Esophagus squamous epithelium (tissue), 5 donors: ENCODE measurements around the gene DEPP1. TPM values are rescaled to one million over a fixed set of nuclear protein-coding genes. Genes with fewer than 3 reads are reported as not detected.

Source experiments
- DNase-seq: peaks from one replicate; lab custom pipeline; 2025; lab: John Stamatoyannopoulos, UW
- H3K27ac ChIP-seq, 4 donors: fragments of 200-600 bp; sonication (generic); one replicate each; pipeline ENCODE4 v1.5.1; 2016 to 2019; ENCODE audit warnings: mild to moderate bottlenecking in 1 of 4
- H3K27me3 ChIP-seq, 4 donors: fragments of 200-600 bp; sonication (generic); 1 replicate in 3 of 4; 2 replicates in 1 of 4; pipeline versions ENCODE4 v1.5.1 to v1.6.0; 2017 to 2021; ENCODE audit warnings: antibody characterized with exemption in 1 of 4
- H3K36me3 ChIP-seq, 3 donors: fragments of 200-600 bp; sonication (generic); one replicate each; pipeline ENCODE4 v1.5.1; 2016 to 2019
- H3K4me1 ChIP-seq, 3 donors: fragments of 200-600 bp; sonication (generic); one replicate each; pipeline ENCODE4 v1.5.1; 2017 to 2019
- H3K4me3 ChIP-seq, 4 donors: fragments of 200-600 bp; sonication (generic); 1 replicate in 3 of 4; 2 replicates in 1 of 4; pipeline ENCODE4 v1.5.1; 2016 to 2019; ENCODE audit warnings: mild to moderate bottlenecking in 2 of 4, moderate library complexity in 1 of 4
- H3K9me3 ChIP-seq, 3 donors: fragments of 200-600 bp; sonication (generic); one replicate each; pipeline ENCODE4 v1.5.1; 2016 to 2019
- CTCF ChIP-seq, 6 experiments: fragments of 450-650 bp in 4 of 6; fragments of 200-600 bp in 2 of 6; sonication (generic) in 2 of 6; IDR thresholded peaks; one replicate each; pipeline ENCODE4 v1.5.1; 2016 to 2019; ENCODE audit warnings: antibody characterized with exemption in 6 of 6, mild to moderate bottlenecking in 4 of 6, moderate library complexity in 4 of 6
- POLR2A ChIP-seq, 4 donors: fragments of 450-650 bp; IDR thresholded peaks; one replicate each; pipeline ENCODE4 v1.6.1; 2017; ENCODE audit warnings: antibody characterized with exemption in 4 of 4, mild to moderate bottlenecking in 4 of 4, moderate library complexity in 3 of 4
- WGBS, 2 donors: methylation state at CpG; one replicate each; pipeline ENCODE4 v1.1.5; 2018; 5-methylcytosine and 5-hydroxymethylcytosine counted together
- intact Hi-C: fragments of 100-400 bp; cut with DNase I; formaldehyde crosslinking; loops from one replicate; pipeline ENCODE4 v1.15.0; 2022
- total RNA-seq, 4 donors: library from RNA; depleted of rRNA; stranded (reverse); fragments of >200 nt; gene quantifications; one replicate each; pipeline ENCODE4 v1.1.0, GENCODE V29; 2016
- donor health status: DM: yes; HTN: yes; CAD: no.

The DEPP1 gene
- total RNA-seq, 4 donors from 2014 or later, result 2.5 to 116 (median 27.5) TPM

GRCh38 chr10:44934416-44935200 lies 44.0 kb downstream of the DEPP1 start:
- H3K27ac ChIP-seq, result peak overlapping the region in 2 of 4 donors; percentile 25 to 43
- intact Hi-C loops, result loop anchor here (5.0 kb wide), 1 partner anchor 38 kb away; no protein-coding TSS in a partner anchor

GRCh38 chr10:44933451-44934321 lies 44.9 kb downstream of the DEPP1 start:
- no peak for DNase-seq
- TF ChIP-seq POLR2A (IDR thresholded peaks at IDR 0.05) (no peak), CTCF (IDR thresholded peaks at IDR 0.05) (no peak)
- Histone ChIP-seq H3K4me3 (no peak overlapping the region), H3K27ac (no peak overlapping the region), H3K4me1 (peaks cover 0 to 25% (median 10%) of the 10 kb centered on the region in 3 donors), H3K9me3 (no peaks in the 10 kb centered on the region), H3K36me3 (no peaks in the 10 kb centered on the region), H3K27me3 (no peaks in the 10 kb centered on the region)
- WGBS, 2 donors, result 68 to 74% methylated on average over 3 to 5 of the region's 9 CpGs
- intact Hi-C loops, result loop anchor here (5.0 kb wide), 1 partner anchor 39 kb away; no protein-coding TSS in a partner anchor

More at GRCh38 chr10:44934416-44935200, 44.0 kb downstream of the DEPP1 start:
- Histone ChIP-seq H3K36me3 (no peaks in the 10 kb centered on the region), H3K4me1 (peaks cover 0 to 25% (median 10%) of the 10 kb centered on the region in 3 donors), H3K27me3 (no peaks in the 10 kb centered on the region), H3K9me3 (no peaks in the 10 kb centered on the region), H3K4me3 (no peak overlapping the region)
- TF ChIP-seq CTCF (IDR thresholded peaks at IDR 0.05) (no peak), POLR2A (IDR thresholded peaks at IDR 0.05) (no peak)
- DNase-seq, result no peak
- 82 to 91% methylated on average over 13 to 14 of the region's 18 CpGs for WGBS, 2 donors

GRCh38 chr10:44932517-44933450 lies 45.8 kb downstream of the DEPP1 start:
- 50 to 59% methylated on average over 2 to 3 of the region's 10 CpGs for WGBS, 2 donors
- peak; percentile 43 for DNase-seq
- H3K27me3 ChIP-seq, result no peaks in the 10 kb centered on the region

More at GRCh38 chr10:44932517-44933450, 45.8 kb downstream of the DEPP1 start:
- Histone ChIP-seq H3K9me3 (no peaks in the 10 kb centered on the region), H3K36me3 (no peaks in the 10 kb centered on the region), H3K27ac (no peak overlapping the region), H3K4me1 (peaks cover 0 to 25% (median 10%) of the 10 kb centered on the region in 3 donors), H3K4me3 (no peak overlapping the region)
- TF ChIP-seq POLR2A (IDR thresholded peaks at IDR 0.05), result no peak
- TF ChIP-seq CTCF (IDR thresholded peaks at IDR 0.05), result peak; percentile 83 to 95 (median 90)
- intact Hi-C loops, result loop anchor here (5.0 kb wide), 1 partner anchor 40 kb away; no protein-coding TSS in a partner anchor
